Measurements from ENCODE around the gene CXCL10. TPM values are rescaled to one million over a fixed set of nuclear protein-coding genes. Genes with fewer than 3 reads are reported as not detected.
"Not testable (repeated sequence)": the region's sequence is repeated elsewhere in the genome, so short reads cannot be mapped to it uniquely, and the experiment has no call there.

CXCL10 gene
- polyA plus RNA-seq, 4 donors = 3.7 to 8.5 (median 5.5) TPM

GRCh38 chr4:76029300-76029699, 6.0 kb upstream of the CXCL10 start:
- no peak for DNase-seq (ENCODE audit: low read depth in 4 of 4, low spot score in 3 of 4)

GRCh38 chr4:76028350-76028765, 5.1 kb upstream of the CXCL10 start:
- DNase-seq (ENCODE audit: low read depth in 4 of 4, low spot score in 3 of 4) = peak in 1 of 4 donors; percentile 30

- DNase-seq (ENCODE audit: low read depth in 4 of 4, low spot score in 3 of 4) = no peak
Observed at GRCh38 chr4:76024065-76024464, 768 bp upstream of the CXCL10 start.

GRCh38 chr4:76022677-76023076, 620 bp downstream of the CXCL10 start:
- DNase-seq (ENCODE audit: low read depth in 4 of 4, low spot score in 3 of 4) = no peak

GRCh38 chr4:76022031-76022430, 1.3 kb downstream of the CXCL10 start:
- no peak for DNase-seq (ENCODE audit: low read depth in 4 of 4, low spot score in 3 of 4)

- no peak for DNase-seq (ENCODE audit: low read depth in 4 of 4, low spot score in 3 of 4)
Observed at GRCh38 chr4:76017056-76017686, 6.1 kb downstream of the CXCL10 start.

- no peak for DNase-seq (ENCODE audit: low read depth in 4 of 4, low spot score in 3 of 4)
Observed at GRCh38 chr4:76016393-76016792, 6.9 kb downstream of the CXCL10 start.

- DNase-seq (ENCODE audit: low read depth in 4 of 4, low spot score in 3 of 4) = no peak
Observed at GRCh38 chr4:76013540-76013939, 9.8 kb downstream of the CXCL10 start.

- no peak for DNase-seq (ENCODE audit: low read depth in 4 of 4, low spot score in 3 of 4)
Observed at GRCh38 chr4:76012388-76012801, 10.9 kb downstream of the CXCL10 start.

GRCh38 chr4:76011700-76012387, 11.5 kb downstream of the CXCL10 start:
- no peak for DNase-seq (ENCODE audit: low read depth in 4 of 4, low spot score in 3 of 4)

GRCh38 chr4:76011018-76011670, 12.2 kb downstream of the CXCL10 start:
- DNase-seq (ENCODE audit: low read depth in 4 of 4, low spot score in 3 of 4) = no peak

- no peak for DNase-seq (ENCODE audit: low read depth in 4 of 4, low spot score in 3 of 4)
Observed at GRCh38 chr4:76010576-76010975, 12.7 kb downstream of the CXCL10 start.

- no peak for DNase-seq (ENCODE audit: low read depth in 4 of 4, low spot score in 3 of 4)
Observed at GRCh38 chr4:76009311-76009710, 14.0 kb downstream of the CXCL10 start.

GRCh38 chr4:76007089-76007862, 16.0 kb downstream of the CXCL10 start, which contains the start of gene CXCL9:
TSS of gene CXCL9 (minus strand) at chr4:76007509. CDS start at chr4:76007449, 60 bp downstream.
- no peak for DNase-seq (ENCODE audit: low read depth in 4 of 4, low spot score in 3 of 4)

- no peak for DNase-seq (ENCODE audit: low read depth in 4 of 4, low spot score in 3 of 4)
Observed at GRCh38 chr4:76003620-76004019, 19.7 kb downstream of the CXCL10 start.

GRCh38 chr4:76003035-76003434, 20.3 kb downstream of the CXCL10 start:
- no peak for DNase-seq (ENCODE audit: low read depth in 4 of 4, low spot score in 3 of 4)

- no peak for DNase-seq (ENCODE audit: low read depth in 4 of 4, low spot score in 3 of 4)
Observed at GRCh38 chr4:76002176-76002575, 21.1 kb downstream of the CXCL10 start.

GRCh38 chr4:76001700-76002099, 21.6 kb downstream of the CXCL10 start:
- DNase-seq (ENCODE audit: low read depth in 4 of 4, low spot score in 3 of 4) = no peak

GRCh38 chr4:76000279-76000678, 23.0 kb downstream of the CXCL10 start:
- DNase-seq (ENCODE audit: low read depth in 4 of 4, low spot score in 3 of 4) = no peak

- DNase-seq (ENCODE audit: low read depth in 4 of 4, low spot score in 3 of 4) = not testable (repeated sequence)
Observed at GRCh38 chr4:75998525-75999147, 24.7 kb downstream of the CXCL10 start.

Data from right renal pelvis (tissue), 4 donors.